ENCODE results near the gene URB1.

URB1 gene

GRCh38 chr21:32392880-32393676, at the start of gene URB1:
Gene URB1 (minus strand): TSS chr21:32393012. CDS start chr21:32392910, 102 bp downstream.
- peak; percentile 95 for DNase-seq

- DNase-seq, result peak; percentile 70
These were observed 44.9 kb upstream of the URB1 start for GRCh38 chr21:32437729-32438128.

- peak; percentile 33 for DNase-seq
These were observed 40.3 kb upstream of the URB1 start for GRCh38 chr21:32432982-32433660.

- peak; percentile 88 for DNase-seq
These were observed 35.3 kb upstream of the URB1 start for GRCh38 chr21:32427958-32428623.

- no peak for DNase-seq
These were observed 33.8 kb upstream of the URB1 start for GRCh38 chr21:32426592-32427051.

- no peak for DNase-seq
These were observed 33.3 kb upstream of the URB1 start for GRCh38 chr21:32426066-32426465.

GRCh38 chr21:32425628-32426027, 32.8 kb upstream of the URB1 start:
- DNase-seq, result no peak

- no peak for DNase-seq
These were observed 31.9 kb upstream of the URB1 start for GRCh38 chr21:32424674-32425073.

GRCh38 chr21:32424191-32424535, 31.4 kb upstream of the URB1 start:
- DNase-seq, result no peak

- no peak for DNase-seq
These were observed 30.7 kb upstream of the URB1 start for GRCh38 chr21:32423320-32424190.

GRCh38 chr21:32422064-32422463, 29.3 kb upstream of the URB1 start:
- no peak for DNase-seq

- DNase-seq, result no peak
These were observed 25.3 kb upstream of the URB1 start for GRCh38 chr21:32418146-32418545.

GRCh38 chr21:32415451-32416398, 22.9 kb upstream of the URB1 start:
- DNase-seq, result peak; percentile 27

- peak; percentile 68 for DNase-seq
These were observed 22.0 kb upstream of the URB1 start for GRCh38 chr21:32414579-32415358.

- peak; percentile 47 for DNase-seq
These were observed 21.1 kb upstream of the URB1 start for GRCh38 chr21:32413697-32414578.

GRCh38 chr21:32413015-32413504, 20.2 kb upstream of the URB1 start:
- peak; percentile 69 for DNase-seq

- DNase-seq, result peak; percentile 85
These were observed 19.6 kb upstream of the URB1 start, which contains the start of gene EVA1C for GRCh38 chr21:32412162-32413014. Gene EVA1C (plus strand): TSS chr21:32412706. CDS start chr21:32412854, 148 bp downstream.

Data from hematopoietic multipotent progenitor cell treated with erythropoietin and hydrocortisone succinate and interleukin-3 and kit ligand, for 6 days (in vitro differentiated cells).